Uterus (tissue), 4 donors: ENCODE measurements around the gene FAM118B. TPM values are rescaled to one million over a fixed set of nuclear protein-coding genes. Genes with fewer than 3 reads are reported as not detected.

Experiments
- DNase-seq, 2 donors: peaks; one replicate each; pipeline ENCODE4 v3.0.0-alpha.2; 2019 to 2020
- H3K27ac ChIP-seq, 2 donors: fragments of 200-600 bp; sonication (generic); 1 replicate in 1 of 2; 2 replicates in 1 of 2; pipeline ENCODE4 v1.5.1; 2016 to 2018
- H3K27me3 ChIP-seq, 2 donors: fragments of 200-600 bp; sonication (generic); one replicate each; pipeline ENCODE4 v1.5.1; 2018 to 2019; ENCODE audit warnings: control low read depth in 1 of 2
- H3K36me3 ChIP-seq, 2 donors: fragments of 200-600 bp; sonication (generic); one replicate each; pipeline ENCODE4 v1.5.1; 2019; ENCODE audit warnings: control low read depth in 1 of 2
- H3K4me1 ChIP-seq, 2 donors: fragments of 200-600 bp; sonication (generic); one replicate each; pipeline ENCODE4 v1.5.1; 2018 to 2019; ENCODE audit warnings: control low read depth in 1 of 2
- H3K4me3 ChIP-seq, 2 donors: fragments of 200-600 bp; sonication (generic); 1 replicate in 1 of 2; 2 replicates in 1 of 2; pipeline ENCODE4 v1.5.1; 2018 to 2019; ENCODE audit warnings: mild to moderate bottlenecking in 1 of 2
- H3K9me3 ChIP-seq, 2 donors: fragments of 200-600 bp; sonication (generic); one replicate each; pipeline ENCODE4 v1.5.1; 2019; ENCODE audit warnings: control low read depth in 1 of 2
- POLR2A ChIP-seq, 2 donors: fragments of 450-650 bp; IDR thresholded peaks; one replicate each; pipeline ENCODE4 v1.6.1; 2016; ENCODE audit warnings: antibody characterized with exemption in 2 of 2, mild to moderate bottlenecking in 1 of 2, moderate library complexity in 1 of 2
- intact Hi-C: fragments of 100-400 bp; cut with DNase I; formaldehyde crosslinking; loops from one replicate; pipeline ENCODE4 v1.15.1; 2023; ENCODE audit warnings: low total_unique reads
- total RNA-seq, 4 donors: library from RNA; depleted of rRNA in 3 of 4; stranded (reverse); fragments of >200 nt in 3 of 4; gene quantifications; one replicate each; pipeline versions ENCODE4 v1.1.0 to v1.2.4, GENCODE V29; 2014 to 2023
- TF ChIP-seq, protein P1 (sequence below), 4 experiments: fragments of 200-600 bp in 2 of 4; fragments of 450-650 bp in 2 of 4; sonication (generic) in 2 of 4; IDR thresholded peaks; one replicate each; pipeline ENCODE4 v1.5.1; 2016 to 2019; ENCODE audit warnings: antibody characterized with exemption in 4 of 4, mild to moderate bottlenecking in 2 of 4, moderate library complexity in 1 of 4
- donor health status: DM: yes; HTN: yes; CAD: no.

Gene FAM118B
- total RNA-seq, 4 donors from 2014 or later, result 14.7 to 31.8 (median 17.8) TPM

DNA sequence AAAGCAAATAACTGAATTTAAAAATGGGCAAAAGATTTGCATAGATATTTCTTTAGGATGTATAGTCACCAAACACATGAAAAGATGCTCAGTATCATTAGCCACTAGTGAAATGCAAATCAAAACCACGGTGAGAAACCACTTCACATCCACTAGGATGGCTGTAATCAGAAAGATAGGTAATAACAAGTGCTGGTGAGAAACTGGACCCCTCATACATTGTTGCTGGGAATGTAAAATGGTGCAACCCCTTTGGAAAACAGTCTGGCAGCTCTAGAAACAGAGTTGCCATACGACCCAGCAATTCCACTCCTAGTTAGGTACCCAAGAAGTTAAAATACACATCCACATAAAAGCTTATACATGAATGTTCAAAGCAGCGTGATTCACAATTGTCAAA lies 16.5 kb upstream of the FAM118B start:
- DNase-seq, result no peak
- no peak overlapping the region for H3K4me3 ChIP-seq
- H3K27ac ChIP-seq, result no peak overlapping the region
- no peaks in the 10 kb centered on the region for H3K4me1 ChIP-seq
- H3K9me3 ChIP-seq, result no peaks in the 10 kb centered on the region
- TF ChIP-seq POLR2A (IDR thresholded peaks at IDR 0.05), result no peak
- TF ChIP-seq, protein P1, sequence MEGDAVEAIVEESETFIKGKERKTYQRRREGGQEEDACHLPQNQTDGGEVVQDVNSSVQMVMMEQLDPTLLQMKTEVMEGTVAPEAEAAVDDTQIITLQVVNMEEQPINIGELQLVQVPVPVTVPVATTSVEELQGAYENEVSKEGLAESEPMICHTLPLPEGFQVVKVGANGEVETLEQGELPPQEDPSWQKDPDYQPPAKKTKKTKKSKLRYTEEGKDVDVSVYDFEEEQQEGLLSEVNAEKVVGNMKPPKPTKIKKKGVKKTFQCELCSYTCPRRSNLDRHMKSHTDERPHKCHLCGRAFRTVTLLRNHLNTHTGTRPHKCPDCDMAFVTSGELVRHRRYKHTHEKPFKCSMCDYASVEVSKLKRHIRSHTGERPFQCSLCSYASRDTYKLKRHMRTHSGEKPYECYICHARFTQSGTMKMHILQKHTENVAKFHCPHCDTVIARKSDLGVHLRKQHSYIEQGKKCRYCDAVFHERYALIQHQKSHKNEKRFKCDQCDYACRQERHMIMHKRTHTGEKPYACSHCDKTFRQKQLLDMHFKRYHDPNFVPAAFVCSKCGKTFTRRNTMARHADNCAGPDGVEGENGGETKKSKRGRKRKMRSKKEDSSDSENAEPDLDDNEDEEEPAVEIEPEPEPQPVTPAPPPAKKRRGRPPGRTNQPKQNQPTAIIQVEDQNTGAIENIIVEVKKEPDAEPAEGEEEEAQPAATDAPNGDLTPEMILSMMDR (IDR thresholded peaks at IDR 0.05), result no peak
- no peaks in the 10 kb centered on the region for H3K36me3 ChIP-seq
- H3K27me3 ChIP-seq, result no peaks in the 10 kb centered on the region
- intact Hi-C loops, result no loop called here

DNA sequence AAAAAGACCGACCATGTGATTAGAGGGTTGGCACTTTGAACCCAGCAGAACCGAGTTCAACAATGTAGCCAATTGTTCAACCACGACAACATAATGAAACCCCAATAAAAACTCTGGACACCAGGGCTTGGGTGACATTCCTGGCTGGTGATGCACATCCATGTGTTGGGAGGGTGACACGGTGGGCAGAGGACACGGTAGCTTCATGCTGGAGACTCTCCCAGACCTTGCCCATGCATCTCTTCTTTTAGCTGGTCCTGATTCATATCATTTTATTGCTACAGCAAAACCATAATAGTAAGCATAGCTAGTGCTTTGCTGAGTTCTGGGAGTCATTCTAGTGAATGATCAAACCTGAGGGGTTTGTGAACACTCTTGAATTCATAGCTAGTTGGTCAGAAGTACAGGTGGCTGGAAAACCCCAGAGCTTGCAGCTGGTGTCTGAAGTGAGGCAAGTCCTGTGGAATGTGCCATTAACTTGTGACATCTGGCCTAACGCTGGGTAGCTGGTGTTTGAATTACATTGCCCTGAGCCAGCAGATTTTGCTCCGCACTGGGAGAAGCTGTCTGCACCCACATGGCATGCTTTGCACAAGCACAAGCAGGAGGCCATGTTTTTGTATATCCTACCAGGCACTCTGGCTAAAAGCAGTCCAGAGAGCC lies 14.2 kb upstream of the FAM118B start:
- Histone ChIP-seq H3K36me3 (no peaks in the 10 kb centered on the region), H3K9me3 (no peaks in the 10 kb centered on the region), H3K4me3 (no peak overlapping the region), H3K27me3 (no peaks in the 10 kb centered on the region), H3K4me1 (no peaks in the 10 kb centered on the region), H3K27ac (no peak overlapping the region)
- intact Hi-C loops, result no loop called here
- no peak for TF ChIP-seq POLR2A (IDR thresholded peaks at IDR 0.05)
- TF ChIP-seq, protein P1 (IDR thresholded peaks at IDR 0.05), result no peak
- DNase-seq, result no peak

DNA sequence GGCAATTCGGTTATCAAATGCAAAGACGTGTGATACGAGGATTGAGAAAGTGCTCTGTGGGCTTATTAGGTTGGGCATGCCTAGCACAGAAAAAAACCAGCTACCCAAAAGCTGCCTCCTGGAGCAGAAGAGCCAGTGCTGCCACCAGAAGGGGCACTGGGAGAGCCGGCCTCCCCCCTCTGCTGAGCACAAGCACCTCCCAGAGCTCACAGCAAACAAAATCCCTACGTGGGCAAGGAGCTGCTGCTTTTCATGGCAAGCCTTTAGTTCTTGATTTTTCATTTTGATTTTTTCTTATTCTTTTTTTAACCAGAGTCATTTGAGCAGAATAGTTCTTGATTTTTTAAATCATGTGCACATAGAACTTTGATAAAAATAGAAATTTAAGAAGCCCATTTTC lies 12.9 kb upstream of the FAM118B start:
- no peaks in the 10 kb centered on the region for H3K36me3 ChIP-seq
- no peaks in the 10 kb centered on the region for H3K4me1 ChIP-seq
- H3K4me3 ChIP-seq, result no peak overlapping the region
- TF ChIP-seq POLR2A (IDR thresholded peaks at IDR 0.05), result no peak
- TF ChIP-seq, protein P1 (IDR thresholded peaks at IDR 0.05), result no peak
- H3K9me3 ChIP-seq, result no peaks in the 10 kb centered on the region
- intact Hi-C loops, result no loop called here
- no peak overlapping the region for H3K27ac ChIP-seq
- no peaks in the 10 kb centered on the region for H3K27me3 ChIP-seq
- DNase-seq, result no peak

DNA sequence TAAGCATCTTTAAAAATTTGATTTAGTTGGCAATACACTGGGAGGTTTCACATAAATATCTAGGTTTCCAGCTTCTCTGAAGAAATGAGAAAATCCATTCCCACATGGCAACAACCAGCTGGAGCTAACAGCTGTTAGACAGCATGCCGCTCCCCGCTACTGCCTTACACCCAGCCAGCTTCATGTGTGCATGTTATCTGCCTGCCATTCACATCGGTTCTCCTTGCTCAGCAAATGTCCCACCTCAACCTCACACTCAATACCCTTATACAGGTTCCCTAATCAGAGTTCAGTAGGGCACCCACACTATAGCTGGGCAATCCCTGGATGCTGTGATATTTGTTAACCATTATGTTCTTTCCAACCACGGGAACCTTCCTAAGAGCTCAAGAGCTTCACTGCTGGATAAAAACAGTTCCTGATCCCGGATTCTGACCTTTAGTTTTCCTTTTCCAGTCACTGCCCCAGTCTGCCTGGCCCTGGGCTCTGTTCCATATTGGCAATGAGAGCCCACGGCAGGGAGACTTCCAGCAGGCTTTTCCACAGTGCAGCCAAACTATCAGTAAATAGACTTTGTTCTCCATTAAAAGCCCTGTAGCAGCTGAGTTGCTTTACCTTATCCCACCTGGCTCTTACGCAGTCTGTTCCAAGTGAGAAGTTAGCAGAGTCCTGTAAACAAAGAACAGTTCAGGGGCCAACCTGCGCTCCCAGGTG lies 8.8 kb upstream of the FAM118B start:
- H3K4me1 ChIP-seq, result no peaks in the 10 kb centered on the region
- H3K4me3 ChIP-seq, result no peak overlapping the region
- TF ChIP-seq POLR2A (IDR thresholded peaks at IDR 0.05), result no peak
- TF ChIP-seq, protein P1 (IDR thresholded peaks at IDR 0.05), result no peak
- H3K27ac ChIP-seq, result no peak overlapping the region
- intact Hi-C loops, result no loop called here
- no peaks in the 10 kb centered on the region for H3K27me3 ChIP-seq
- DNase-seq, result no peak
- no peaks in the 10 kb centered on the region for H3K36me3 ChIP-seq
- H3K9me3 ChIP-seq, result no peaks in the 10 kb centered on the region

DNA sequence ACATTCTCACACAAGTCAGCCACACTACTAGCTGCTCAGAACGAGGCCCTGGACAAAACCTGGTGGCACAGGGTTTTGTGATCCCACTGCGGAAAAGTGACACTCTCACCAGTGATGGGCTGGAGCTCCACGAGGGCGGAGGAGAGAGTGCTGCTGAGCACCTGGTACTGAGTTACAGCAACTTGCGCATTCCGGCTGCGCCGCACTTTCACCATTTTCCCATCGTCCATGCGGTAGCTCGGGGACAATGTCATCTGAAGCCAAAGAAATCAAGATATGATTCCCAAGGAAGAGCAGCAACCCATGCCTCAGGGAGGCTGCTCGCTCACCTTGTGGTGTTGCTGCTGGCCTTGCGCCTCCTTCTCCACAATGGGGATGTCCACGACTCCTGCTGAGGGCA lies 6.2 kb upstream of the FAM118B start:
- H3K9me3 ChIP-seq, result no peaks in the 10 kb centered on the region
- no peak for TF ChIP-seq POLR2A (IDR thresholded peaks at IDR 0.05)
- TF ChIP-seq, protein P1 (IDR thresholded peaks at IDR 0.05), result no peak
- no peaks in the 10 kb centered on the region for H3K36me3 ChIP-seq
- DNase-seq, result no peak
- H3K27me3 ChIP-seq, result no peaks in the 10 kb centered on the region
- intact Hi-C loops, result no loop called here
- H3K27ac ChIP-seq, result no peak overlapping the region
- H3K4me1 ChIP-seq, result no peaks in the 10 kb centered on the region
- no peak overlapping the region for H3K4me3 ChIP-seq
